HG03342 (cell line): ENCODE measurements around the gene ARHGEF12.
"Not testable (repeated sequence)": the region's sequence is repeated elsewhere in the genome, so short reads cannot be mapped to it uniquely, and the experiment has no call there.

Source experiments
- ATAC-seq: cut with Tn5 transposase; IDR thresholded peaks from one replicate; pipeline ENCODE4 v1.9.1; 2021; ENCODE audit warnings: mild to moderate bottlenecking, moderate library complexity; ENCODE audit not compliant: unreplicated experiment

ARHGEF12 gene

GRCh38 chr11:120492486-120492885, 156.3 kb downstream of the ARHGEF12 start:
- ATAC-seq: no peak

- ATAC-seq: no peak
Measured at GRCh38 chr11:120494595-120494994, 158.4 kb downstream of the ARHGEF12 start.

- no peak for ATAC-seq
Measured at GRCh38 chr11:120499088-120499487, 162.9 kb downstream of the ARHGEF12 start.

- ATAC-seq: no peak
Measured at GRCh38 chr11:120499859-120500258, 163.6 kb downstream of the ARHGEF12 start.

- ATAC-seq: no peak
Measured at GRCh38 chr11:120500414-120501071, 164.3 kb downstream of the ARHGEF12 start.

- no peak for ATAC-seq
Measured at GRCh38 chr11:120501440-120501839, 165.2 kb downstream of the ARHGEF12 start.

- ATAC-seq: no peak
Measured at GRCh38 chr11:120501976-120502755, 166.0 kb downstream of the ARHGEF12 start.

- not testable (repeated sequence) for ATAC-seq
Measured at GRCh38 chr11:120503529-120503928, 167.3 kb downstream of the ARHGEF12 start.

- no peak for ATAC-seq
Measured at GRCh38 chr11:120505801-120506425, 169.7 kb downstream of the ARHGEF12 start.

GRCh38 chr11:120509346-120510053, 173.3 kb downstream of the ARHGEF12 start:
- no peak for ATAC-seq

- ATAC-seq: no peak
Measured at GRCh38 chr11:120510406-120511115, 174.3 kb downstream of the ARHGEF12 start.

- ATAC-seq: peak; percentile 73
Measured at GRCh38 chr11:120511116-120511819, 175.1 kb downstream of the ARHGEF12 start, which contains the start of gene GRIK4. GRIK4 (plus strand) TSS chr11:120511748; CDS start chr11:120660319, 148,571 bp downstream.

- ATAC-seq: no peak
Measured at GRCh38 chr11:120511820-120512738, 175.9 kb downstream of the ARHGEF12 start.

GRCh38 chr11:120512739-120513435, 176.7 kb downstream of the ARHGEF12 start:
- ATAC-seq: no peak

- no peak for ATAC-seq
Measured at GRCh38 chr11:120513436-120514315, 177.5 kb downstream of the ARHGEF12 start.

GRCh38 chr11:120514541-120515121, 178.4 kb downstream of the ARHGEF12 start:
- no peak for ATAC-seq

GRCh38 chr11:120515186-120515723, 179.0 kb downstream of the ARHGEF12 start:
- ATAC-seq: no peak
